WERI-Rb-1 (cell line): ENCODE results near the gene LIMS1.
"Not testable (repeated sequence)": the region's sequence is repeated elsewhere in the genome, so short reads cannot be mapped to it uniquely, and the experiment has no call there.

Source experiments
- DNase-seq: peaks from one replicate; pipeline ENCODE4 v3.0.0-alpha.2; 2020
- H3K27ac ChIP-seq: fragments of 250-450 bp; sonication (Bioruptor Pico); 2 replicates; pipeline ENCODE4 v1.5.1; 2020; ENCODE audit warnings: mild to moderate bottlenecking, moderate library complexity
- H3K27me3 ChIP-seq: fragments of 250-450 bp; sonication (Bioruptor Pico); 2 replicates; pipeline ENCODE4 v1.5.1; 2021; ENCODE audit warnings: mild to moderate bottlenecking, low read depth, moderate library complexity; ENCODE audit not compliant: insufficient read depth, severe bottlenecking
- H3K36me3 ChIP-seq: fragments of 250-450 bp; sonication (Bioruptor Pico); 2 replicates; pipeline ENCODE4 v1.5.1; 2020; ENCODE audit warnings: mild to moderate bottlenecking, moderate library complexity
- H3K4me3 ChIP-seq: 2 replicates; pipeline ENCODE4 v1.5.1; 2011; ENCODE audit warnings: low read depth, mild to moderate bottlenecking, control low read depth, low read length
- H3K9me3 ChIP-seq: fragments of 250-450 bp; sonication (Bioruptor Pico); 2 replicates; pipeline ENCODE4 v1.5.1; 2021; ENCODE audit warnings: mild to moderate bottlenecking, moderate library complexity; ENCODE audit not compliant: severe bottlenecking
- CTCF ChIP-seq: IDR thresholded peaks from 2 replicates; pipeline ENCODE4 v1.5.1; 2011; ENCODE audit warnings: low read depth, mild to moderate bottlenecking, control low read depth, inconsistent platforms, low read length

The LIMS1 gene

GRCh38 chr2:108589372-108589771 is 55.1 kb downstream of the LIMS1 start:
- Histone ChIP-seq H3K27me3 (no peaks in the 10 kb centered on the region), H3K27ac (no peak overlapping the region), H3K4me3 (no peak overlapping the region), H3K36me3 (no peaks in the 10 kb centered on the region), H3K9me3 (no peaks in the 10 kb centered on the region)
- no peak for TF ChIP-seq CTCF
- DNase-seq, result no peak

GRCh38 chr2:108589781-108590180 is 55.5 kb downstream of the LIMS1 start:
- no peaks in the 10 kb centered on the region for H3K27me3 ChIP-seq
- no peaks in the 10 kb centered on the region for H3K36me3 ChIP-seq
- H3K4me3 ChIP-seq, result no peak overlapping the region
- DNase-seq, result no peak
- no peak for TF ChIP-seq CTCF
- no peak overlapping the region for H3K27ac ChIP-seq
- H3K9me3 ChIP-seq, result no peaks in the 10 kb centered on the region

DNA sequence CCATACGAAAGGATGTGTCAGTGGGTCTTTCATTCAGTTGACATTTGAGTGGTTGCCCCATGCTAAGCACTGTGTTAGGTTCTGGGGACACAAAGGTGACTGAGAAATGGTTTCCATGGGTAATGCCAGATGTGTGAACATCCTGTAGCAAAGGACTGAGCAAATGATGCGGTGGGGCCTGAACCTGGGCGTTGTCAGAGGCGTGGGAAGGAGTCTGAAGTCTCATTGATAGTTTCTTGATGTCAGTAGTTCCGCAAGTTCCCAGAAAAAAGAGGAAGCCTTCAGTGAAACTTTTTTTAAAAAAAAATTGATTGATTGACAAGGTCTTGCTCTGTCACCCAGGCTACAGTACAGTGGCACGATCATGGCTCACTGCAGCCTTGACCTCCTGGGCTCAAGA is 56.9 kb downstream of the LIMS1 start:
- DNase-seq, result no peak
- Histone ChIP-seq H3K9me3 (no peaks in the 10 kb centered on the region), H3K27me3 (no peaks in the 10 kb centered on the region), H3K4me3 (no peak overlapping the region), H3K36me3 (no peaks in the 10 kb centered on the region), H3K27ac (no peak overlapping the region)
- no peak for TF ChIP-seq CTCF

DNA sequence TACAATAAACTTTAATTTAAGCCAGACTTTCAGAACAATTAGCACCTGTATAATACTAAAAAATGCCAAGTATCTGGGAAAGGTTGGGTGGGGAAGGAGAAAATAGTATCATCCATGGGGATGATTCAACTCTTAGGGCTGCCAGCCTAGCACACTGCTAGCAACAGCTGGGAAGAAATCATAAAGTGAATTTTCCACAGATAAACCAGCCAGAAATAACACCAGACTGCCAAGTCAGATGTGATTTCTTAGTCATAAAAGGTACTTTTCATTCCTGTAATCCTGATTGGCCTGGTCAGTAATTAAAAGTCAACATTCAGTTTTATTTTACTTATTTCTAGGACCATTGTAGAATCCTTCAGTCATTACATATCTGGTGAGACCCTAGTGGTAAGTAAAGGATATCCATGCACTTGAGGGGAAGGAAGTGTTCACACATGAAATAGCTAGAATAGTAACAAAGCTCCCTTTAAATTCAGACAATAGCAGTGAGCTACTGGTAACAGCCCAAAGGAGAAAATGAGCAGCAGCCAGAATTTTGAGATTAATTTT is 59.4 kb downstream of the LIMS1 start:
- H3K27me3 ChIP-seq, result no peaks in the 10 kb centered on the region
- no peak overlapping the region for H3K4me3 ChIP-seq
- H3K36me3 ChIP-seq, result no peaks in the 10 kb centered on the region
- no peak for TF ChIP-seq CTCF
- DNase-seq, result no peak
- H3K27ac ChIP-seq, result no peak overlapping the region
- no peaks in the 10 kb centered on the region for H3K9me3 ChIP-seq

GRCh38 chr2:108594132-108594981 is 60.1 kb downstream of the LIMS1 start:
- no peak overlapping the region for H3K4me3 ChIP-seq
- H3K36me3 ChIP-seq, result no peaks in the 10 kb centered on the region
- TF ChIP-seq CTCF, result no peak
- H3K9me3 ChIP-seq, result no peaks in the 10 kb centered on the region
- no peak overlapping the region for H3K27ac ChIP-seq
- no peak for DNase-seq
- no peaks in the 10 kb centered on the region for H3K27me3 ChIP-seq

GRCh38 chr2:108594982-108595464 is 60.8 kb downstream of the LIMS1 start:
- DNase-seq, result no peak
- no peaks in the 10 kb centered on the region for H3K9me3 ChIP-seq
- H3K36me3 ChIP-seq, result no peaks in the 10 kb centered on the region
- no peak overlapping the region for H3K27ac ChIP-seq
- H3K27me3 ChIP-seq, result no peaks in the 10 kb centered on the region
- no peak overlapping the region for H3K4me3 ChIP-seq
- no peak for TF ChIP-seq CTCF

DNA sequence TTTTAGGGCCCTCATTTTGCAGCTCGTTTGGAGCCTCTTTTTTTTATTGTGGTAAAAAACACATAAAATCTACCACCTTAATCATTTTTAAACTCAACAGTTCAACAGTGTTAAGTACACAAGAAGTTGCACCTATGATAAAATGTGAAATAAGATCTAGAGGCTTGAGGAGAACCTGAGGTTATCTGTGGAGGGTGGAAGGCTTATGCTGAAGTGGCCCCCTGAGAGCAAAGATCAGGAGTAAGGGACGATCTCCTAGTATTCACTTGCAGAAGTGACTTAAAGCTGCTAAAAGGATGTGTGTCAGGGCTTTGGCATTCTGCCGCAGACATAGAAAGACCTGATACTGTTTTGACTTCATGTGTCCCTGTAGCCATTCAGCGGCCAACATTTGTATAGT is 61.5 kb downstream of the LIMS1 start:
- DNase-seq, H3K27ac ChIP-seq, H3K27me3 ChIP-seq, H3K4me3 ChIP-seq, H3K36me3 ChIP-seq, H3K9me3 ChIP-seq: not testable (repeated sequence)

GRCh38 chr2:108597105-108597744 is 63.0 kb downstream of the LIMS1 start:
- not testable (repeated sequence) for H3K9me3 ChIP-seq, DNase-seq, H3K4me3 ChIP-seq, H3K36me3 ChIP-seq, H3K27ac ChIP-seq, H3K27me3 ChIP-seq
